HG02981 (cell line): ENCODE data around the gene LYRM1.
A peak's percentile ranks its signal among the peaks of the same experiment; 100 is the strongest.
"Not testable (repeated sequence)": the region's sequence is repeated elsewhere in the genome, so short reads cannot be mapped to it uniquely, and the experiment has no call there.

Experiments
- ATAC-seq: cut with Tn5 transposase; IDR thresholded peaks from one replicate; pipeline ENCODE4 v1.9.1; 2021; ENCODE audit warnings: mild to moderate bottlenecking, moderate library complexity; ENCODE audit not compliant: unreplicated experiment

LYRM1 gene

DNA sequence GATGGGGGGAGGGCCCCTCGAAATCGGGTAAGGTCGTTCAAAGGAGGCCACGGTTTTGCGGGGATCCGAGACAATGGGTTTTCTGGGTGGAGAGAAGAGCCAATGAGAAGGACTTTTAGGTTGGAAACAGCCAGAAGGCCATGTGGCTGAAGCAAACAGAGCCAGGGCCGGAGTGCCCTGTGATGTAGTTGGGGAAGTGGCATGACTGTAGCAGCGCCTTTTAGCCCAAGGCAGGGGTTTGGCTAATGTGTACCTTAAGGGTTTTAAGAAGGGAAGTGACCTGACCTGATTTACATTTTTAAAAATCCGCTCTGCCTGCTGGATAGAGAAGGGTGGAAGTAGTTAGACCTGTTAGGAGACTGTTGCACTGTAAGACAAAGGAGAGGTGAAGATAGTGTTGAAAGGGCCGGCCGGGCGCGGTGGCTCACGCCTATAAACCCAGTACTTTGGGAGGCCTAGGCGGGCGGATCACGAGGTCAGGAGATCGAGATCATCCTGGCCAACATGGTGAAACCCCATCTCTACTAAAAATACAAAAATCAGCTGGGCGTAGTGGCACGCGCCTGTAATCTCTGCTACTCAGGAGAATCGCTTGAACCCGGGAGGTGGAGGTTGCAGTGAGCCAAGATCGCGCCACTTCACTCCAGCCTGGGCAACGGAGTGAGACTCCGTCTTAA, 1.0 kb downstream of the LYRM1 start:
- ATAC-seq = peak; percentile 33

DNA sequence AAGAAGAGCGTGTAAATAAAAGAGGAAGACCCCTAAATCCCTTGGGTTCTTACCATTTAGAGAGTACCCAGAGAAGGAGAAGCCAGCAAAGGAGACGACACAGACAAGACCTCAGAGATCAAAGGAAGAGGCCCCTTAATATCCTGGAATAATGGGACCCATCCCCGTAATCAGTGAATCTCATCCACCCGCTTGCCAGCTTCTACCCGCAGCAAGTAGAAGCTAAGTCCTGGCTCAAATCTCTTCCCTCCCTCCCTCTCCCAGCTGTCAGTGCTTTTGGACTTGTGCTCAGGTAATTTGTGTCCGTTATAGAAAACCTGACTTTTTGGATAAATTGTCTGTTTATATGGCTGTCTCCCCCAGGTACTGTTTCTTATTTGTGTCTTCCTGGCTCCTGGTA, 1.9 kb downstream of the LYRM1 start:
- no peak for ATAC-seq

GRCh38 chr16:20903116-20903898, 2.7 kb downstream of the LYRM1 start:
- no peak for ATAC-seq

DNA sequence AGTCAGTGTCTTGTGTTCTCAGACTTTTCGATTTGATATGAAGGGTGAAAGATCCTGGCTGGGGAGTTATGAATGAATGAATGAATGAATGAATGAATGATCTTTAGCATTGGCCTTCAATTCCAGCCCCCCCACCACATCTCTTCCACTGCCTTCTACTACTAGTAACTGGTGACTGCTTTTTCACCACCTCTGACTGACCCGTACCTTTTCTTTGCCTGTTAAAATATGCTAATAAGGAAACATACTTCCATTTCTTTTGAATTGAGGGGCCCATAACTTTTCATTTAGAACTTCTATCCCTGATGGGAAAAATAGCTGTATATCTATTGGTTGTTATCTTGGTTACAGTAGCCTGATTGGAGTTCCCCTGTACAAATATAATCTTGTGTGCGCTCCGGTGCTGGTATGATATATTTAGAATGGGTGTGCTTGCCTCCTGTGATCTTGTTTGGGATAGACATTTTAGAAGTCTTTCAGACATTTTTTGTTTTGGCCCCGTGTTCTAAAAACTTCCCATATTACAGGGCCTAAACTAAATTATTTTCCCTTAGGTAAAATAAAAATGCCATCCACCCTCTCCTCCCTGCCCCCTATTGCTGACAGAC, 3.4 kb downstream of the LYRM1 start:
- ATAC-seq = no peak

- ATAC-seq = no peak
Observed at GRCh38 chr16:20904507-20905081, 4.0 kb downstream of the LYRM1 start.

DNA sequence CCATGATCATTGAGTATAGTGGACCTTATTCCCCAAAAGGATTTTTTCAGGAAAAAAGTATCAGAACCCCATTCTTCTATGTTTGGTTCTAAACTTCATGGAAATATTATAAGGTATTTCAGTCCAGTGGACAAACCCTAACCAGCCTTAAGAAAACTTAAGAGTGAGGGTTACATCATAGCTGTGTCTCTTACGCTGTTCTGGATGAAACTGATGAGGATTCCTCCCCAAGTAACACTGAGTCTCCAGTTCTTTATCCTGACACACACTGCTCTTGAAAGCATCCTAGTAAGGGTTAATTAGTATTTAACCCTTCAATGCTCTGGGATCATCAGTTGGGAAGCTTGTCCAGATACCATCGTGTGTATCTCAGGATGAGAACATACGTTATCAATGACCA, 5.0 kb downstream of the LYRM1 start:
- no peak for ATAC-seq

GRCh38 chr16:20906341-20907255, 6.0 kb downstream of the LYRM1 start:
- ATAC-seq = no peak

GRCh38 chr16:20910781-20911321, 10.3 kb downstream of the LYRM1 start:
- no peak for ATAC-seq

DNA sequence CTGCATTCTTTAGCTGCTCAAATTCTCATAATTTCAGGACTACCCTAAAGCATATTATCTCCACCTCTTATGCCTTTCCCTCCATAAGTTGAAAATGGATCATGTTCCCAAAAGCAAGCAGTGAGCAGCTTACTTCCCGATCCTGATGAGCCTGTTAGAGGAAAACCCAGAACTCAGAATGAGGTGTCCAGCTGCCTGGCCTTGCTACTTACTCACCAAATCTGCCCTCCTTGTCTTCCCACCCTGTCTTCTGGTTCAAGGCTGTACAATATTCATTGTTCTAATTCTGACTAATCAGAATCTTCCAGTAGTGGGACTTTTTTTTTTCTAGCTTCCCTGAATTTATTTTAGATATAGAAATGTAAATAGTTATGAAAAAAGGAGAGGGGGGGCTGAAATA, 10.8 kb downstream of the LYRM1 start:
- no peak for ATAC-seq

DNA sequence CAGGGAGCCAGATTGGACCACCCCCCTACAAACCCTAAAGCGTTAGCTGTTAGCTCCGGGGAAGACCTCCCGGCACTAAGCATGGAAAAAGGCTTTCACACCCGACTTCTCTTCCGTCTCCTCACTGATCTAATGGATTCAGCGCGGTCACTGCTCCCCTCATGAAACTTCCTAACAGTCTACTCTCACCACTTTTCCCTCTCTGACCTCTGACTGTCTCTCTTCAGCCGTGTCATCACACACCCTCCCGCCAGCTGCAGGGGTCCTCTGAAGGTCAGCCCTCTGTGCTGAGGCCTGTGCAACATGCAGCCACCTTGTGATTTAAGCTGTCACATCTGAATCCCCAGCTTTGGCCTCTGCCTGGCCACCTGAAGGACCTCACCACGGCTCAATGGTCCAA, 15.7 kb downstream of the LYRM1 start:
- no peak for ATAC-seq

- no peak for ATAC-seq
Observed at GRCh38 chr16:20916942-20917341, 16.4 kb downstream of the LYRM1 start.

- no peak for ATAC-seq
Observed at GRCh38 chr16:20918486-20919239, 18.1 kb downstream of the LYRM1 start.

DNA sequence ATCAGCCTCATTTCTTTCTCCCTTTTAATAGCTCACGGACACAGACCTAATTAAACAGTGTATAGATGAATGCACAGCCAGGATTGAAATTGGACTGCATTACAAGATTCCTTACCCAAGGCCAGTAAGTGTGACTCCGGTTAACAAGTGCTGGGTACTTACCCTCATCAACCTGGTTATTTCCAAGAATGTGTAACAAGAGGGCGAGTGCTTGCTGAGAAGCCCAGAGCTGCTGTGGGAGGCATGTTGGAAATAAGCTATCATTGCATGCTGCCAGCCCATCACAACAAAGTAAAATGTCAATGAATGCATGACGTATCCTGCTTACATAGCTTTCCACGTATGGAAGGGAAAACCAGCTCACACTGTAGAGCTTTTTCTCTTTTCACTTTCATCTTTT, 19.5 kb downstream of the LYRM1 start:
- ATAC-seq = no peak

- ATAC-seq = no peak
Observed at GRCh38 chr16:20920799-20921198, 20.2 kb downstream of the LYRM1 start.

DNA sequence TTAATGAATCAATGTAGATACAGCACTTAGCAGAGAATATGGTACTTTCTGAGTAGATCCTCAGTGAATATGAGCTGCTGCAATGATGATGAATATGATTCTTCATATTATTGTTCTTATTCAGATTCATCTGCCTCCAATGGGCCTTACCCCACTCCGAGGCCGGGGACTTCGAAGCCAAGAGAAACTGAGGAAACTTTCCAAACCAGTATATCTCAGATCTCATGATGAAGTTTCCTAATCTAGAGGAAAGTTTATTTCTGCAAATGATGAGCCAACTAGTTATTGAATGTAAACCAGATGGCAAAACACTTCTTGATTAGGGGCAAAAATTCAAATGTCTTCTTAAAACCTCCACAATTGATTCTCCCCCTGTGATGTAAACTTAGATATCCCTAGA, 23.3 kb downstream of the LYRM1 start:
- ATAC-seq = no peak

DNA sequence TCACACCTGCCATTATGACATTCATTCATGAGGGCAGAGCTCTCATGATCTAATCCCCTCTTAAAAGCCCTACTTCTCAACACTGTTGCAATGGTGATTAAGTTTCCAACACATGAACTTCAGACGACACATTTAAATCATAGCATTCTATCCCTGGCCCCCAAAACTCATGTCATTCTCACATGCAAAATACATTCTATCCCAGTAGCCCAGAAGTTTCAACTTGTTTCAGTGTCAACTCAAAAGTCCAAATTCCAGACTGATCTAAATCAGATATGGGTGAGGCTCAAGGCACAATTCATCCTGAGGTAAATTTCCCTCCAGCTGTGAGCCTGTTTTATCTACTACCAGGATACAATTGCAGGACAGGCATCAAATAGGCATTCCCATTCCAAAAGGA, 25.2 kb downstream of the LYRM1 start:
- no peak for ATAC-seq

DNA sequence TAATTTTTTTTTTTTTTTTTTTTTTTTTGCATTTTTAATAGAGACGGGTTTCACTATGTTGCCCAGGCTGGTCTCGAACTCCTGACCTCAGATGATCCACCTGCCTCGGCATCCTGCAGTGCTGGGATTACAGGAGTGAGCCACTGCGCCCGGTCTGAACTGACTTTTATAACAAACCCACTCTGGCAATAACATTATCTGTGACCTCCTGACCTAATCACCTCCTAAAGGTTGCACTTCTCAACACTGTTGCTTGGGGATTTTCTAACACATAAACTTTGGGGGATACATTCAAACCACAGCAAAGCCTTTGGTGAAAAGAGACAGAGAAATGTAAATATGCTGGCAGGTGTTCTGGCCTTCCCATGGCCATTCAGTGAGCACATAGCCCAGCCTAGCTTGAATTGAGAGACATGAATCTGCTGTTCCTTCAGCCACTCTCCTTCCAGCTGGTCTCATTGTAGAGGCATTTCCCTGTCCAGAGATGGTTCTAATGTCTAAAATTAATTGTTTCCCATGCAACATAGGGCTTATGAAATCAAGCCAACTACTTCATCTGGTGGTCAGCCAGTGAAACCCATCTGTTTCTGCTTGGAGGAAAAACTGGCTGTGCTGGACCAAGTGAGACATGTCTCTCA, 28.3 kb downstream of the LYRM1 start:
- ATAC-seq = no peak

GRCh38 chr16:20929676-20930364, 29.2 kb downstream of the LYRM1 start:
- not testable (repeated sequence) for ATAC-seq

- no peak for ATAC-seq
Observed at GRCh38 chr16:20930365-20930690, 29.8 kb downstream of the LYRM1 start.
